ENCODE results near the gene MTMR10.

Gene MTMR10

DNA sequence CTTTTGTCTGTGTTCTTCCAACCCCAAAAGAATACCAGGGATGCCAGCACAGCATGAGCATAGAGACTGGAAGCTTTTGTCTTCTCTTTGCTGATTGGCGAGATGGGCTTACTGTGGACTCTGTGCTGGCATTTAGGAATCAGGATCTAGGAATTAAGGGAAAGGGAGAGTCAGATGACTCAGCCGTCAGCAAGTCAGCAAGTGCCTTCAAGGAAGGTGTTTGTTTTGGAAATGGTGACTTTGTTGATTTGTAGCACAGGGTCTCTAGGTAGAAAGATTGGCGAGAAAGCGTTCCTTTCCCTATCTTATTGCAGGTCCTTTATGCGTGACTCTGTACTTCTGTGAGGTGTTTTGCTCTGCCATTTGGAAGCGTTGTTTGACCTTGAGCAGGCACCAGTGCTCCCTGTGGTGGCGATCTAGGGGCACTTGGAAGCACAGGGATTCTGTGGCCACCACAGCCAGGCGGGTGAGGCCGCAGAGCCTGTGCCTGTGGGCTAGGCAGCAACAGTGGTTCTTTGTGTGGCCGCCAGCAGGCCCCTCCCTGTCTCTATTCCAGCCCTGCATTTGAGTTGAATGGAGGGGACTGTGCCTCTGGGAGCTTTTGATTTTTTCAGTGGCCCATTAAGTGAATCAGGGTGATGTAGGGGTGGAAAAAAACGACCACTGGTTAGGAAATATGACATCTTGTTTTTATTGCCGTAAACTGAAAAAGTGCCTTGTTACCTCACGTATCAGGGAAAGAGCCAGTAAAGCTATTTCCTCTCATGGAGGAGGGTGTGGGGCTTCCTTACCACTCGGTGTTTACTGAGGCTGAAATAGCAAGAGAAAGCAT lies 68.7 kb downstream of the MTMR10 start:
- DNase-seq (ENCODE audit: insufficient read length, low spot score): no peak
- FAIRE-seq: no peak

DNA sequence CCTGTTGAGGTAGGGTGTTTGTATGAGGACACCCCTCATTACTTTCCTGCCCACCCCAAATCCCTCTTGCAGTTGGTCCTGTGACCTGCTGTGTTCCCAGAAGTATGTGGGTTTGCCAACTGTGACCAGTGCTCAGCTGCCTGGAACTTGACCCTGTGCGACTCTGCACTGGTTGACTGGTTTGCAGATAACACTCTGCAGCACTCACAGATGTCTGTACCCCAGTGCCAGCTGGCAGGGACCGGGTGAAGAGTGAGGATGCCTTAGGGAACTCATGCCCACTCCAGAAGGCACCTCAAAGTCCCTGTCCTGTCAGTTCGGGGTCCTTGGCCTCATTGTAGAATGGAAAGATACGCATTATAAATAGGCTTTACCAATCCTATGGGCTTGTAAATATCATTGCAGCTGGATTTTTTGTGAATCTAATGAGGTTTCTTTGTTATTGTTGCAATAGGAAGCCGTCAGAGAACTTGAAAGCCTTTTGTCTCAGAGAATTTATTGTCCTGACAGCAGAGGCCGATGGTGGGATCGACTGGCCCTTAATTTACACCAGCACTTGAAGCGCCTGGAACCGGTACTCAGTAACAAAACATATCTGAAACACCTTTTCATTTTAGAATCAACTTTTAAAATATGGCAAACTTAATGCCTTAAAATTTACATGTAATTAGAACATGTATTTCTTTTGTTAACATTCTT lies 69.5 kb downstream of the MTMR10 start:
- FAIRE-seq (no peak), DNase-seq (ENCODE audit: insufficient read length, low spot score) (no peak)

DNA sequence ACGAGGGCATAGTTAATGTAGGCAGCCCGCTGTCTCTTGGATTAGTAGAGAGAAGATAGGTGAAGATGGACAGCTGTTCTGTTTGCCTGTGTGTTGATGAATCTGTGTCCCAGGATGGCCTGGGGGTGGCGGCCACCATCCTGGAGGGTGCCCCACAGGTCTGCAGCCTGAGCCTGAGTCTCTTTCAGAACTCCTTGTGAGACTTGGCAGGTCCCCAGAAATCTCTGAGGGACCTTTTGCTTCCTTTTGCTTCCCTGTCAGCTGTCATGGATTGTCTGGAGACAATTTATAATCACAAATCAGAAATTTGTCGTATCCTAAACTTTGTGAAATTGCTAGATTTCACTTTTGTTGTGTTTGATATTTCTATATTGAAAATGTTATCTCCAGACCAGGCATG lies 70.3 kb downstream of the MTMR10 start:
- DNase-seq (ENCODE audit: insufficient read length, low spot score) (no peak), FAIRE-seq (no peak)

DNA sequence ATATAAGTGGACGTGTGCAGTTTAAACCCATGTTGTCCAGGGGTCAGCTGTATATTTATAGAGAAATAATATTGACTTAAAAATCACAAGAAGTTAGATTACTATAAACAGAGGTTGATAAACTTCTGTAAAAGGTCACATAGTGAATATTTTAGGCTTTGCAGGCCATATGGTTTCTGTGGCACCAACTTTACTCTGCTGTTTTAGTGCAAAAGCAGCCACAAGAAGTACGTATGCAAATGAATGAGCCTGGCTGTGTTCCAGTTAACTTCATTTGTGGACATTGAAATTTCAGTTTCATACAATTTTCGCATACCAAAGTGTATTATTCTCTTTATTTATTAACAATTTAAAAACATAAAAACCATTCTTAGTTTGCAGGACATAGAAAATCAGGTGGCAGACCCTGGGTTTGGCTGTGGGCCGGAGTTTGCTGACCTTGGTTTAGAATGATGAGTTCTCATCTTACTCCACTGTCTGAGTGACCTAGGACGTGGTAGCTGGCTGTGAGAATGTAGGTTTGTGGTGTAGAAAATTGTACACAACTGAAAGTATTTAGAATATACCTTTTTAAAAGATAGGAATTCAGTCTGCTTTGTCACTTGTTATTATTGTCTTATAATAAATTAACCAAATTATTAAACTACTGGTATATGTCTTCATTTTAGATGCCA lies 71.4 kb downstream of the MTMR10 start:
- FAIRE-seq (peak; percentile 56), DNase-seq (ENCODE audit: insufficient read length, low spot score) (no peak)

DNA sequence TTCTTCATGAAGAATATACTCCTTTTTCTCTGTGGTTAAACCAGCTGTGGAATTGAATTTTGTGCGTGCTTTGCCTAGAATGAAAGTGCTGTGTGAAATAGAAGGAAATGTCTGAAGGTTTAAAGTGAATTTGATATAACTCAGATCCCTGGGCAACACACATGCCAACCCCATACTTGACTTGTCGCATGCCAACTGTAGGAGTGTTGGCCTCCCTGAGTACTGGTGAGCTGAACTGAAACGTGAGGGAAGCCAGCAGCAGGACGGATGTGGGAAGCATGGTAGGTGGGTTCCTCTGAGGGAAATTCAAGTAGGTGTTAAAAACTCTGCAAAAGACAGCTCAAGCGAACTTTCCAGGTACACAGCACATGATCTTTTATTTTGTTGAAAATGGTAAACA lies 73.1 kb downstream of the MTMR10 start:
- no peak for FAIRE-seq
- DNase-seq (ENCODE audit: insufficient read length, low spot score): no peak

DNA sequence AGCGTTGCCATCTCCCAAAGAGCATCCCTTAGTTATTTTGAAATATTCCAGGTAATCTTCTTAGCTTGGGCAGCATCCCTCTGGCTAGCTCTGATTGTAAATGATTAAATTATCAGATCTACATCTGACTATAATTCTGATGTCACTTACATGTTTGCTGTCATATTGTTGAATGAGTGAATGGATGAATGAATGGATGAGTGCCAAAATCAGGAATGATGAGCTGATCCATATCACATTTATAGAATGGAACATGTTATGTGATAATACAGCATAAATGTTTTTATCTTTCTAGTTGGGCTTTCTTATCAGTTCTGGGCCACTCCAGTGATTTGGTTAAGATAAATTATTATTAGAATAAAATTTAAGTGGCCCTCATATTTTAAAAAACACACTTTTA lies 73.8 kb downstream of the MTMR10 start:
- DNase-seq (ENCODE audit: insufficient read length, low spot score) (no peak), FAIRE-seq (no peak)

DNA sequence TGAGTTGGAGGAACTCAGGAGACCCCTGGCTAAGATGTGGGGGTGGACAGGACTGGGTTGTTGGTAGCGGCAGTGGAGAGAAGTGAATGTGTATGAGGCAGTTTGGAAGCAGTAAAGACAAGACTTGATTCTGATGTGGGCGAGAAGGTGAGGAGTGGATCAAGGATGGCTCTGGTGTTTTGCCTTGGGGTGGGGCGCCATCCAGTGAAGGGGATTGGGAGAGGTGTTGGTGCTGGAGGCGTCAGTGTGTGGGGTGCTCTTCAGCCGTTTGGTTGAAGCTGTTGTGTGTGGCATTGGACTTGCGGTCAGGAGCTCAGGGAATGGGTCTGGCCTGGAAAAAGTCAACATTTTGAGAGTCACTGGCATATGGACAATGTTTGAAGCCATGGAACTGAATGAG lies 74.4 kb downstream of the MTMR10 start:
- DNase-seq (ENCODE audit: insufficient read length, low spot score) (no peak), FAIRE-seq (no peak)

DNA sequence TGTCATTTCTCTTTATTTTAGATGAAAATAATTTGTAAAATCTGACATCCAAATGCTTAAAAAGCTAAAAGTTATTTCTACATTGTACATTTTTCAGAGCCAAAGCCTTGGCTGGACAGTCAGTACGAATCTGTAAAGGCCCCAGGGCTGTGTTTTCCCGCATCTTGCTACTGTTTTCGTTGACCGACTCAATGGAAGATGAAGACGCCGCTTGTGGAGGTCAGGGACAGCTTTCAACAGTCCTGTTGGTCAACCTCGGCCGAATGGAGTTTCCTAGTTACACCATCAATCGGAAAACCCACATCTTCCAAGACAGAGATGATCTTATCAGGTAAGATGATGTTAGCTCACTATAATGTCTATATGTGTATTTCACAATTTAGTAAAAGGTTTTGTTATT lies 77.7 kb downstream of the MTMR10 start:
- FAIRE-seq (no peak), DNase-seq (ENCODE audit: insufficient read length, low spot score) (no peak)

DNA sequence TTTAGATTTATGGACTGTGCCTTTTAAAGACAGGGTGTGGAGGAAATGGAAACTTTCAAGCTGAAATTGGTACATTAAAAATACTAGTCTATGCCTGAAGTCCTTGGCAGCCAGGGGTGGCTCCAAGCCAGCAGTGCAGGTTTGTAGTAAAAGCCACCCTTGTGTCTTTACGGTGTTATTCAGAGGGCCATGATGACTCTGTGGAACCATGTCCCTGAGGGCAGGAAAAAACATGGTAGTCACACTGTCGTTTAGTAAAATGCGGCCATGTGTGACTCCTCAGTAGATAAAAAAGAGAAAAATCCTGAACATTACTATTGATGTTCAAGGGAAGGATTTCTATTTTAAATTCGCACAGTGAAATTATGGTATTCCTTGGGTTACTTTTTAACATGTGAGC lies 85.1 kb downstream of the MTMR10 start:
- no peak for FAIRE-seq
- DNase-seq (ENCODE audit: insufficient read length, low spot score): no peak

DNA sequence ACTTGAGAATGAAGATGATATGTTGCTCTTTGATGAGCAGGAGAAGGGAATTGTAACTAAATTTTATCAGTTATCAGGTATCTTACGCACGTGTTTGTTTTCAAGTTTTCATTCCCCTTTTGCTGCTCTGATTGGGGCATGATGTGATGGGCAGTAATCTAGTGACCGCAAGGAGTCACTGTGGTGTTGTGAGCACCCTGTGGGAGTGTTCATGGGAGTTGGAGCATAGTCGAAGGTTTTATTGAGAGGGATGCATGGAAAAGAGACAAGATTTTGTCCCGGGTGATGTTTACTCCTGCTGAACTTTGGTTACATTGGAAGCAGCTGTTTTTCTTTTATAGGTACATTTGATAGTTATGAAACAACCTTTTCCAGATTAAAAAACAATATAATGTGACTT lies 85.6 kb downstream of the MTMR10 start:
- FAIRE-seq (no peak), DNase-seq (ENCODE audit: insufficient read length, low spot score) (no peak)

DNA sequence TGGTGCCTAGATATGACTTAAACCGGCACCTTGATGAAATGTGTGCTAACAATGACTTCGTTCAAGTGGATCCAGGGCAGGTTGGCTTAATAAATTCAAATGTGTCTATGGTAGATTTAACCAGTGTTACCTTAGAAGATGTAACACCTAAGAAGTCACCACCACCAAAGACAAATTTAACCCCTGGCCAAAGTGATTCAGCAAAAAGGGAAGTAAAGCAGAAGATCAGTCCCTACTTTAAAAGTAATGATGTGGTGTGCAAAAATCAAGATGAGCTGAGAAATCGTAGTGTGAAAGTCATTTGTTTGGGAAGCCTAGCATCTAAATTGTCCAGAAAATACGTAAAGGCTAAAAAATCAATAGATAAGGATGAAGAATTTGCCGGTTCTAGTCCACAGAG lies 86.6 kb downstream of the MTMR10 start:
- DNase-seq (ENCODE audit: insufficient read length, low spot score): no peak
- no peak for FAIRE-seq

DNA sequence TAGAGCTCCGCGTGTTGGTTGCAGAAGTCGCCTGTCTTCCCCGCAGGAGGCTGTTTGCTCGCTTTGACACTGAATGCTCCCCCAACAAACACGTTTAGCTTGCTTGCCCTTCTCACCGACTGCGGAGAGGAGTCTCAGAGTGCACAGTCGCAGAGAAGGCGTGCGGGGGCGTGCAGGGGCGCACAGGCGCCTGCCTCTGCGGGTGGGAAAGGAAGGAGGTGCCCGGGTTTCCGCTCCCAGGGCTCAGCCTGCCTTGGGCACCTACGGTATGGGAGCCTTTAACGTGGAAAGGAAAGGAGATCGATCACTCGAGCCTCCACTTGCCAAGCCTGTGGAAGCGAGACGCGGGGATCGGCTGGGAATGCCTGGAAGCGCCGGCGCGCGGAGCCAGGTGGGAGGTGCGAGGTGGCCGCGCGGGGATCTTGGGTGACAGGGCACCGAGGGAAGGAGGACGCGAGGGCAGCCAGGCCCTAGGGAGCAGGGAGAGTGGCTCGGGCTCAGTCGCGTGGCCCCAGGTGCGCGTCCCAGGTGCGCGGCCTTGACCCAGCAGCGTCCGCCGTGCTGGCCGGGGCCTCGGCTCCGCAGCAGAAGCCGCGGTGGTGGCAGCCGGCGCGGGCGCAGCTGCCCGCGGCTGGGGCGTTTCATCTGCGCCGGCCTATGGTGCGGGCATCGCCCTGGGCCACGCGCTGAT lies 87.8 kb downstream of the MTMR10 start, which contains the start of gene FAN1:
TSS of gene FAN1 (plus strand) at position 419 of the 691 bp plus-strand sequence. CDS start 749 bp downstream, outside the sequence.
- peak; percentile 86 for DNase-seq (ENCODE audit: insufficient read length, low spot score)
- peak; percentile 75 for FAIRE-seq

DNA sequence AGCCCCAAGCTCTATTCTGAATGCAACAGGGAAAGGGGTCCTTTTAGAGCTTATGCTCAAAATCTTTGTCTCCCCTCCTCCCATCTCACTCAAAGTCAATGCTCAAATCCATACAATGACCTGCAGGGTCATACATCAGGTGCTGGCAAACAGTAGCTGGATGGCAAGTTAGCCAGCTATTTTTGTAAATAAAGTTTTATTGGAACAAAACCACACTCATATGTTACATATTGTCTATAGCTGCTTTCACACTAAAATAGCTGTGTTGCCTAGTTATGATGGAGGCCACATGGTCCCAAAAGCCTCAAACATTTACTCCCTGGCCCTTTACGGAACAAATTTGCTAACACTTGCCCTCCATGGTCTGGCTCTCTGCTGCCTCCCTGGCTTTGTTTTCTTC lies 89.5 kb downstream of the MTMR10 start:
- FAIRE-seq: no peak

DNA sequence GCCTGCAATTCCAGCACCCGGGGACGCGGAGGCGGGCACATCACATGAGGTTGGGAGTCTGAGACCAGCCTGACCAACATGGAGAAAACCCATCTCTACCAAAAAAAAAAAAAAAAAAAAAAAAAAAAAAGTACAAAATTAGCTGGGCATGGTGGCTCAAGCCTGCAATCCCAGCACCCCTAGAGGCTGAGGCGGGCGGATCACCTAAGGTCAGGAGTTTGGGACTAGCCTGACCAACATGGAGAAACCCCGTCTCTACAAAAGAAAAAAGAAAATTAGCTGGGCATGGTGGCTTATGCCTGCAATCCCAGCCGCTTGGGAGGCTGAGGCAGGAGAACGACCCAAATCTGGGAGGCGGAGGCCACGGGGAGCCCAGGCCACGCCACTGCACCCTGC lies 95.2 kb downstream of the MTMR10 start:
- DNase-seq (ENCODE audit: insufficient read length, low spot score) (no peak), FAIRE-seq (no peak)

More for the DNA sequence above, 89.5 kb downstream of the MTMR10 start:
- DNase-seq (ENCODE audit: insufficient read length, low spot score): no peak

DNA sequence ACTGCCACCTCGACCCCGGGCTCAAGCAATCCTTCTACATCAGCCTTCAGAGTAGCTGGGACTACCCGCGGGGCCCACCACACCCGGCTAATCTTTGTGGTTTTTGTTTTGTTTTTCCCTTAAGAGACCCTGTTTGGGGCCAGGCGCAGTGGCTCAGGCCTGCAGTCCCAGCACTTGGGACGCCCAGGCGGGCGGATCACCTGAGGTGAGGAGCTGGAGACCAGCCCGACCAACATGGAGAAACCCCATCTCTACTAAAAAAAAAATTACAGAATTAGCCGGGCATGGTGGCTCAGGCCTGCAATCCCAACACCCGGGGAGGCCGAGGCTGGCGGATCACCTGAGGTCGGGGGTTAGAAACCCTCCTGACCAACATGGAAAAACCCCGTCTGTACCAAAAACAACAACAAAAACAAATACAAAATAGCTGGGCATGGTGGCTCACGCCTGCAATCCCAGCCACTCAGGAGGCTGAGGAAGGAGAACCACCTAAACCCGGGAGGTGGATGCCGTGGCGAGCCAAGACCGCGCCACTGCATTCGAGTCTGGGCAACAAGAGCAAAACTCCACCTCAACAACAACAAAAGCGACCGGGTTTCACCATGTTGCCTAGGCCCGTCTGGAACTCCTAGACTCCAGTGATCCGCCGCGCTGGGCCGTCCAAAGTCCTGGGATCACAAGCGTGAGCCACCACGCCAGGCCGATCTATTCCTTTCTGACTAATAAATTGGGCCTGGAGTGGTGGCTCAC lies 95.8 kb downstream of the MTMR10 start:
- no peak for DNase-seq (ENCODE audit: insufficient read length, low spot score)
- FAIRE-seq: no peak

DNA sequence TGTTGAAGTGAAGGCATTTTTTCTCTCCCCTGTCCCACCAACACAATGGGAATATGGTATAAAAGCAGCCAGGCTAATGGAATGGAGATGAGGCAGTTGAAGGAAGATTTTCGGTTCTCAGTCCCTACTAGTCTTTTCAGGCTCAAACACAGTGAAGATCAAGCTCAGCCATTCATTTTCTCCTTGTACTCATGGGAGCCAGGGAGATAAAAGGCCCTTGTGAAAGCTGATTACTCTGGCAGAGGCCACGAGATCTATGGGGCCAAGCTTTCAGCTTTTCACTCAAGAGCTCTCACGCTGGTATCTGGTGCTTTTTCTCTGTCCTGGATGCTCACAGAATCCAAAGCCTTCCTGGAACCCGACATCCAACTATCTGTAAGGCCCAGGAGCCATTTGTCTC lies 102.2 kb downstream of the MTMR10 start:
- FAIRE-seq (no peak), DNase-seq (ENCODE audit: insufficient read length, low spot score) (no peak)
